HG02798 (cell line): Measurements from ENCODE around the gene GALNTL6.

Source experiments
- ATAC-seq: cut with Tn5 transposase; IDR thresholded peaks from one replicate; pipeline ENCODE4 v1.9.1; 2021; ENCODE audit warnings: mild to moderate bottlenecking; ENCODE audit not compliant: unreplicated experiment, poor library complexity

GALNTL6 gene

DNA sequence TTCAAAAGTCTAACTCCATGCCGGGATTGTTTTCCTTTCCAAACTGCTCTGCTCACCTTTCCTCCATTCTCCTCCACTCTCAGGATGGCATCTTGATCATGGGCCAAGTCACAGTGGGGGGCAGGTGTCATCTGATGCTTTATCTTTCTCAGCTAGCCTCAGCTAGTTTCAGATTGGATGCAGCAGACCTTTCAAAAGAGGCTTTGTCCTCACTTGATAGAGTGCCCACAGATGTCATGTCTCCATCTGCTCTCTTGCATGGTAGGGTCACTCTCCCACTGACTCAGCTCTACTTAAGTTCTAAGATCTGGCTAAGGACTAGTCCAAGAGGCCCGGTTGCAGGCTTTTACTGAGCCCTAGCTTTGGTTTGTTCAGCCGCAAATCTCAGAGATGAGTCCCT is 1013.7 kb downstream of the GALNTL6 start:
- ATAC-seq: no peak

DNA sequence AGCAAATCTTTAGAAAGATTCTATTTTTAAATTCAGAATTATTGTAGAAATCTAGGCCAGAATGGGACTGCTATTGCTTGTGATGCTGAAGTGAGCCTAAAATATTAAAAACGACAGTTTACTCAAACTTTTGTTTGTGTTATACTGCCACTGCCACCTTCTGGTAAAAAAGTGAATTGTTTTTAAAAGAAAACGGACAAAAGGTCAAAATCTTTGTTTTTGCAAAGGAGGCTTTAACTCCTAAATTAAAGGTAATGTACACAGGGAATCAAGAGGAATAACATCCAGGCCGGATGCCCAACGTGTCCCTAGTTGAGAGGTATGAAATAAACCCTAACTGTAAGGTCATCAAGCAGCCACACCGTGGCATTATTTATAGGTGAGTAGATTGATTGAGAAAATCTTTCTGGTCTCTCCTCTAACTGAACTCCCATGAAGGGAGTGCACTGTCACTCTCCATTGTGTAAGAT is 1017.1 kb downstream of the GALNTL6 start:
- no peak for ATAC-seq

DNA sequence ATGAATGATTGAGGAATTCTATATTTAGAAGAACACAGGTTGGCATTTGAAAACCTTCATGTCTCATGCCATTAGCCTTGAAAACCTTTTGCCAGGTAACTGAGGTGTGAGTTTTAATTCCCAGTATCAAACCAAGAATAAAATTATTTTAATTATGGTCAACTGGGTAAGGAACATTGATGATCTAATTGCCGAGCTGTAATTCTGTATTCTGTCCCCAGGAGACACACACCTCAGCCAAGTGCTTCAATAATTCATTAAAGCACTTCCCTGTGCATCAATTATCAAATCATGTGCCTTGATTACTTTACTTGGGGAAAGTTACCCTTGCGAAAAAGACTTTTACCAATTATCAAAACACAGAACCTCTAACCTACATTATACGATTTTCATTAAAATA is 1023.5 kb downstream of the GALNTL6 start:
- no peak for ATAC-seq

DNA sequence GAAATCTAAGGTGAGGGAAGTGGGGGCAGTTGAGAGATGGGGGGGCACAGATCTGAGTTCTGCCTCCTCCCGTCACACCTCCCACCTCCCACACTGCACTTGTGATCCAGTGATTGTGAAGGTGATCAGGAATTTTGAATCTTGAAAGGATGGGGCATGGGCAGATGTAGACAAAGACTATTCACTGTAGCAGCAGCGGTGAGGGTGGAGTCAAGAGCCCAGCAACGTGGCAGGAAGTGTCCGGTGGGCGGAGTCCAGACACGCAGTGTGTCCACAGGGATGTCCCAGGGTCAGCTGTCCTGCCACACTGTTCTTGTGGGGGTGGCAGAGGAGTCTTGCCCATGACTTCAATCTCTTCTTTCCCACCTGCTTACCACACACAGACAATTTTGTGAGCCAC is 1024.9 kb downstream of the GALNTL6 start:
- ATAC-seq: no peak

DNA sequence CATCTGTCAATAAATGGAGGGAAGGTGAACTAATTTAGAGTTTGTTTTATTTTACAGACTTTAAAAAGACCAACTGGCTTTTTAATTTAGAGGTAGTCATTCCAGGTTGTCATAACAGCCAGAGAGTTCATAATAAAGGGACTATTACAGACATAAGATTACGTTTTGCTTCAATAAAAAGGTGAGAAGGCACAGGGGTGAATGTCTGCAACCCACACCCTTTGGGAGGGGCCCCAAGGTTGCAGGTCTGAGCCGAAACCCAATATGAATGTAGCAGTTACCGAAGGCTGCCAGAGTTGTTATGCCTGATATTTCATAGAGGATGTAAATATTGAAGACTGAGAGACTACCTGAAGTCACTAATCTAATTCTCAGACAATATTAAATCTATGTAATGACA is 1025.7 kb downstream of the GALNTL6 start:
- no peak for ATAC-seq

DNA sequence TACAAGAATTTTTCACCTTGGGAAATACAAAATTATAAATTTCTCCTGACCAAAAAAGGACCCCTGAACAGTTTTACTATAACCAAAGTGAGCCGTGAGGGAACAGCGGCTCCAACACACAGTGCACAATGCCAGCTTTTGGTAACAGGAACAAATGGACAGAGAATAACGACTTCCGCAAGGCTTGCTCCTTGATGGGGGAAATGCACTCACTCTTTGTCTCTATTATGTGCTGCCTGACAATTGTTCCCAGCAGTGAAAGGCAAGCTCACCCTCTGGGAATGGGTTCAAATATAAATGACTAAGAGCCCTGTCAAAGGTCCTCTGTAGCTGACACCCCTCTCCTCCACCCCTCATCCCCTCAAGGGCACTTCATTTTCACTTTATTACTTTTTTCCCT is 1029.6 kb downstream of the GALNTL6 start:
- ATAC-seq: no peak

DNA sequence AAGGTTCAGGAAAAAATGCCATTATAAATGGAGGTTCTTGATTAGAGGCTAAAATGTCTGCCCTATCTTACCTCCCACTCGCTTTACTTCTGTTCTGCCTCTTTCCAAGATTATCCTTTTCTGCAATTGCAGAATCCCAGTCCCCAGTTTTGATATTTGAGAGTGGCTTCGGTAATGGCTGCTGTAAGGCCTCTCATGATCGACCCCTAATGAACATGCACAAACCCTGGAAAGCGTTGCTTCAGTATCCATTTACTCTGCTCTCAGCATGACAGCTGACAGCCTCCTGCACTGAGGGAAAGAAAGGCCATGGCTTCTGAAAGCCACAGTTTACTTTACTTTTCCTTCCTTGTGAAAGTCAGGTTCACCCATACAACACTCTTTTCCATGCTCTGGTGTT is 1030.0 kb downstream of the GALNTL6 start:
- ATAC-seq: no peak

DNA sequence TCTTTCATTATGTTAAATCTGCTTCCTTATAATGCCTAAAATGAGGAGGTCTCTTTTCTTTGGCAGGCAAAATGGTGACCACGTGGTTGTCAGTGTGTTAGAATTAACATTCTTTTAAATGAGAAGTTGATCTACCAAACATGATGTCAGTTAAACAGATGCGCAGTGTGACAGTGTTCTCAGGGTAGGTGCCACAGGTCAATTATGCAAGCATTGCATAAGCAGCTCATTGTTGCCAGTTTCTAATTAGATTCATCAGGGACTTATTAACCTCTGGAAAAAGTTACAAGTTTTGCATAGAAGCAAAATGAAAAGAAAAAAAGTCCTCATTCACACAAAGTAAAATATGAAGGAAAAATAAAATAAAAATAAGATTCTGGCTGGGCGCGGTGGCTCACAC is 1031.4 kb downstream of the GALNTL6 start:
- no peak for ATAC-seq

DNA sequence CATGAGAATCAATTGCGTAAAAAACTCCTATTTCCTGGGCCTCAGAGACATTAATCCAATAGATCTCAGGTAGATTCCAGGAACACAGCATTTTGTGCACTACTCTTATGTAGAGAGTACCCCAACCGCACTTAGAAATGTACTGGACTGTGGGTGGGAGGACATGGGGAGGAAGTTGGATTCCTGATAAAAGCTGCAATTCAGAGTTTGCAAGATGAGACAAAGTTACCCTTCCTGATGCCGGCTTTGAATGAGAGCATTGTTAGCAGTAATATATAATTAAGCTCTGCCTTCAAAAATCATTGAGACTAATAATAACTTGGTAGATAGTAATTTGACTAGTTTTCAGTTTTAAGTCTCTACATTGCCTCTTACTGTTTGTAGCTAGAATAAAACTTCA is 1032.1 kb downstream of the GALNTL6 start:
- no peak for ATAC-seq

DNA sequence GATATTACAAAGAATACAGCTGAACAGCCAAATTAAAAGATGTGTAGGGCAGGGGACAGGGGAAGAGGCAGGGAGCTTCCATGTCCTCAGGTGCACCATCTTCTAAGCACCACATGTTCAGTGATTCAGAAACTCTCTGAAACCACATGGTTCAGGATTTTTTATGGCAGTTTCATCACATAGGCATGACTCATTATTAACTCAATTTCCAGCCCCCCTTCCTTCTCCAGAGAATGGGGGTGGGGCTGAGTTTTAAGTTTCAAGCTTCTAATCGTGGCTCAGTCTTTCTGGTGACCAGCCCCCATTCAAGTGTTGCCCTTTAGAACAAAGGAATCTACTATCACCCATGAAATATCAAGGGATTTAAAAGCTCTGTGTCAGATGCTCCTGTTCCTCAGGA is 1037.6 kb downstream of the GALNTL6 start:
- no peak for ATAC-seq

DNA sequence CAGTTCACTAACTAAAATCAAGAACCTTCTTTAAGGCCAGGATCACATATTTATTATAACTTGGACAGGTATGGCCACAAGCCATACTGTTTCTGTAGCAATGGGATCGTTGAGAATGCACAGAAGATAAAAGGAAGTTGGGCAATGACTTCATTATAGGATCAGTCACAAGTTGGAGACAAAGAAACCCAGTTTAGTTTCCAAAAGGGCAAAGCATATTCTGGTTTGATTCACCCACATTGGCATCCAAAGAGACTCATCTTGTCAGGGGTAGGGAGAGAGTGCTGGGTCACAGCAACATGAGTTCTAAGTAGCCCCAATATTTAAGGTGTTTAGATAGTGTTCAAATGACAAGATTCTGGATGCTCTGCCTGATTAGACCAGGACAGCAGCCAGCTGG is 1038.3 kb downstream of the GALNTL6 start:
- ATAC-seq: no peak

DNA sequence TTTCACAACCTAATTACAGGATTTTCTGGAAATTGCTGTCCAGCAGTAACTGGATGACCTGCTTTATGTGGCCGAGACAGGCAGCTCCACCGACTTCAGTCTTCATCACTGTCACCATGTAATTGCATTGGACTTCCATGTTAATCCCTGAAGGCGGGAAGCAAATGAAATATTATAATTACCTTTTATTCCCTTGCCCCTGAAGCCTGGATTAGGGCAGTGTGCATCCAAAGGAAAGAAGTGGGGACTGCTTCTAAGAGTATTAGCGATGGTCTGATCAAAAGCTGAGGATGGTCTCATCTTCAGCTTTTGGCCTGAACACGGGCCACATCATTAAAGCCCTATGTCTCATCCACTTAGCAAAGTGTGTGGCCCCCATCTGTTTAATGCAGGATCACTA is 1043.8 kb downstream of the GALNTL6 start:
- ATAC-seq: no peak

DNA sequence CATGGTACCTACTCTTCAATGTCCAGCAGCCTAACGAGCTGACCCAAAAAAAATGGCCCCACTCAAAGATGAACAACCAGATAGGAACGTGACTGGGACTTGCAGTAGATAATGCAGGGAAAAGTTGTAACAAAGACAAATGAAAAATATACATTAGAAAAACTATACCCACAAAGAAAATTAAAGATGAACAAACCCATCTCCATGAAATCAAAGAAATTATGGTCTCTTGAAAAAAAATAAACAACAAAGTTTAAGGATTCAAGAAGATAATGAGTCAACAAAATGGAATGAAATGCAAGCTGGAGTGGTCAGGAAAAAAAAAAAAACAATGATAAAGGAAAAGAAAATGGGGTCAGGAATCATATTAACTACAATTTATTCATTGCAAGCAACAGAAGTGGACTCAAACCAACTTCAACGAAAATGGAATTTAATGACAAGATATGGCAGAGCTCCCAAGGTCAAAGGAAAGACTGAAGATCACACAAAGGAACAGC is 1045.6 kb downstream of the GALNTL6 start:
- no peak for ATAC-seq

DNA sequence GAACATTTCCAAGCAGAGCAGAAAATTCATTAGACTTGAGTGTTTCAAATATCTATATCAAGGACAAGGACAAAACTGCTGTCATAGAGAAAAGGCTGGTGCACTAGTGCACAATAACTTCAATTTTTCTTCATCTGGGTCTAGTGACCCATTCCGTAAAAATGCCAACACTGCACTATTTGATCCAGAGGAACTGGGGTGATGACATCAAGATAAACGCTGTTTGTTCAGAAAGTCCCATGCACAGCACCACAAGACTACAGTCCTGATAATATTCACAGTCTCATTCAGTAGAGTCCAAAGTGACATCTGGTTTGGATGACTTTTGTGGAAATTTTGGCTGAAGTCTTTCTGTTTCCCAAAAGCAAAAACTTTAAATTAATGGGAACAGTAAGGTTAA is 1051.9 kb downstream of the GALNTL6 start:
- ATAC-seq: no peak

DNA sequence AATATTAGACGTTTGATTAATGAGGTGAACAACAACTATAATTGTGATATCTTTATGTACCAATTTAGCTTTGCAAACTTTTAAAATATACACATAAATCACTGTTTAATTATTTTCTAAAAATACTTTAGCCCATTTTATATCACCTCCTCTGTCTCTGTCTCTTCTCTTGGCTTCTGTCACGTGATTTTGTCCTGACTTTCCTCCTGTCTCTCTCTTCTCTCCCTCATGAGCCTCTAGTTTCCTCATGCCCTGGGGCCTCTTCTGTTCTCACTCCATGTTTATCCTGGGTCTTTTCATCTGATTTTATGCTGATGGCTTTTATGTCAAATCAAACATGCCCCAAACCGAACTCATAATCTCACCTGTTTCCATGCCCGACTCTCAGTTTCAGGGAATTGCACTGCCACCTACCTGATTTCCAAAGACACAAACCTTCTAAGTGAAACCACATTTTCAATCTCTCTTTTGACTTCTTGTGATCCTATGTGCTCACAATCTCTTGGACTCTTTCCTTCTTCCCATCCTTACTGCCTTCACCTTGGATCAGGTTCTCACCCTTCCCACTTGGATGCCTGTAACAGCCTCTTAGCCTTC is 1052.4 kb downstream of the GALNTL6 start:
- ATAC-seq: no peak

DNA sequence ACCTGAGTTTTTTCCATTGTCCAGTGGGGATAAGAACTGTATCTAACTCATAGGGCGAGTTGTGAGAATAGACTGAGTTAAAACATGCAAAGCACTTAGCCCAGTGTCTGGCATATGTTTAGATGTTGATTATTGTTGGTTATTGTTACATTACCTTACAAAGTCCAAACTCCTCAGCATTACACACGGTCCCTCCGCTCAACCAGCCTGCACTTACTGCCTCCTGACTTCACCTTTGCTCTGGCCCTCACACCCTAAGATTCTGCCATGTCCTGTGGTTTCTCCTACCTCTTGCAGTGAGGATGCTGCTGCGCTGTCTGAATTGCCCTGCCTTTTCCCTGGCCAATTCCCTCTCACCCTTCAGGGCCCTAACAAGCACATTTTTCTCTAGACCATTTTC is 1053.2 kb downstream of the GALNTL6 start:
- no peak for ATAC-seq

DNA sequence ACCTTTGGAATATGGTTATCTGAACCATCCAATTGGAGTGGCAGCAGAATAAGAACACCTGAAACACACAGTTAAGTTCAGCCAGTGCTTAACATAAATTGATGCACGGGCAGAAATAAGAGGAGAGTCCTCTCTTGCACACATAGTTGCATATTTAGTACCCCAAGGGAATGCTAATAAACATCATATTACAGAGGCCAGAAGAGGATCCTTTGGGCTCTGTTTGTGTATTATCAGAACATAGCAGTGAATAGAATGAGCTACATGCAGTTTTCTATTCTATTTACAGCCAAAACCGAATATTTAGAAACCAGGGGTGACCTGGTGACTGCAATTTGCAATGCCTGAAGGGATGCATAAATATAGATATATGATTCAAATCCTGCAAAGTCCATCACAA is 1054.6 kb downstream of the GALNTL6 start:
- no peak for ATAC-seq

DNA sequence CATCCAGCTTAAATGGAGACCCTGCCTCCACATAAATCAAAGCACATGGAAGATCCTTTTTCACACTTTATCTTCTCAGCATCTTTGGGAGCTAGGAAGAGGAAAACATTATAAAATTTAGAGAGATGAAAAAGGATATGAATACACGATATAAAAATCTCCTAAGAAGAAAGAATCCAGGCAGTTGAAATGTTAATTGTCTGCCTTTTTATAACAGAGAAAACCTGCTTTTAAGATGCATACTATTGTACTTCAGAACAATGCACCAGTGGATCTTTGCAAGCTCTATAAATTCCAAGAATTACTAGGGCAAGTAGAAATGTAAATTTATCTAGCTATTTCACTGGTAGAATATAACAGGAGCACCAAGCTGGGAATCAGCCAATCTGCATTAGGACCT is 1055.1 kb downstream of the GALNTL6 start:
- no peak for ATAC-seq

DNA sequence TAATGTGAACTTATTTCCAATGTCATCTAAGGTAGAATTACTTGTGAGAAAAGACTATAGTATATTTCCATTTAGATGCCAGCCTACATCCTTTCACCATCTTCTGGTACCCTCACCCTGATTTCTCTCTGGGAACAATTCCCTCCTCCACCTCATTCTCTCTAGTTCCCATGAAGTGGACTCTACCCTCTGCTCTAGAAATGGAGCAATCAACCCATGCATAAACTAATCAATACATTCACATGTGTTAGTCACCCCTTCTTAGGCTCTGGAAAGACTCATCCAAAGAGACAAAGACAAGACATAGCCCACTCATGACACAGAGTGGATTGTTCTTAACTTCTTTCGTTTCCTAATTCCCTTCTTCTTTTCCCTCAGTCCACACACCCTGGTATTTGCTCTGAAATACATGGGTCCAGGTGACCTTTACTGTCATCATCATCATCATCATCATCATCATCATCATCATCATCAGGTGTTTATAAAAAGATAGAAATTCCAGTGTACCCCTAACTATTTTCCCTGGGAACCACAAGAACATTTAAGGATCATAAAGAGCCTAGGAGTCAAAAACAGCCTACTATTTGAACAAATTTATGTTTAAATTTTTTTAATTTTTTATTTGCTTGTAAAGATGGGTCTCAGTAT is 1056.5 kb downstream of the GALNTL6 start:
- no peak for ATAC-seq

DNA sequence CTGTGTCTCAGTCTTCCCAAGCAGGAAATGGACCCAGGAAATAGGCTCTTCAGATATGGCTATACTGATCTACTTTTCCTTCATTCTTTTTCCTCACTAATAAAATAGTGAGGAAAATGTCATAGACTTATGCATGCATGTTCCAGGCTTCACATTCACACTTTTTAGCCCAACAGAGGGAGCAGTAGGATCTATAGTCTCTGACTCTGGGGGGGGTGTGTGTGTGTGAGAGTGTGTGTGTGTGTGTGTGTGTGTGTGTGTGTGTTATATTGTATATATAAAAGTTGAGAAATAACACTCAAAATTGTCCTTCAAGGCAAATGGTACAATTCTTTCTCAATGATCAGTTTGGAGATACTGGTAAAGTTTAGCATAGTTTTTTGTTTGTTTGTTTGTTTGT is 1058.2 kb downstream of the GALNTL6 start:
- ATAC-seq: no peak

DNA sequence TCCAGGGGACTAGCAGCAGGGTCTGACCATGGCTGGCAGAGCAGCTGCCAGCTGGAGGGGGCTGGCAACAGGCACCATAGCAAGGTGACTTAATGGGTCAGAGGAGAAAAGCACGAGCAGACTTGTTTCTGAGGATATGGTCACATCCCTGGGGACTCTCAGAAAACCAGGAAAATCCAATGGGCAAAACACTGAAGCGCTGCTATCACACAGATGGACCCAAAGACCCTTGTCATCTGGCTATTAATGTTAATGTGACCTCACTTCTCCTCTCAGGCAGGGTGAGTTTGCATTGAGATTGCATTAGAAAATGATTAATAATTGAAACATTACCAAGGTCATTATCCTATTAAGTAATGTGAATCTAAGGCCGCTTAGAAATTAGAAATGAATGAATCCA is 1061.7 kb downstream of the GALNTL6 start:
- ATAC-seq: no peak

DNA sequence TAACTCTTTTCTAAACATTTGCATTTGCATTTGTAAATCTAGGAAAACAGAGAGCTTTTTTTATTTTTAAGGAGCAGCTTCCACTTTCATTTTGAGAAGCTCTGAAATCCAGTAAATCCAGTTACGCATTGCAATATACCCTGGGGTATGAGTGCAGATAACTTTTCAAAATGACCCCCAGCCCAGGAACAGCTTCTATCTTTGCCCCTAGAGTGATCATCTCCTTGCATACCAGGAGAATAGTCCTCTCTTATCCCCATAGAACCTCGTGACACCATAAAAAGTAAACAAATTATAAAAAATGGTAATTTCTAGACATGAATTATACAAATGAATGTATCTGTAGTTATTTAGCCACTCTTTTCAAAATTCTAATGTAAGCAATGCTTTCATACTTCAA is 1063.2 kb downstream of the GALNTL6 start:
- no peak for ATAC-seq
